ENCODE results near the gene PRDX4. TPM values are rescaled to one million over a fixed set of nuclear protein-coding genes. Genes with fewer than 3 reads are reported as not detected.

PRDX4 gene
- total and polyA plus RNA-seq, 10 of the 15 experiments (the other 5 are each of a cell fraction or from before 2014, with no cell fraction given): 11.1 to 121 (median 59.1) TPM

DNA sequence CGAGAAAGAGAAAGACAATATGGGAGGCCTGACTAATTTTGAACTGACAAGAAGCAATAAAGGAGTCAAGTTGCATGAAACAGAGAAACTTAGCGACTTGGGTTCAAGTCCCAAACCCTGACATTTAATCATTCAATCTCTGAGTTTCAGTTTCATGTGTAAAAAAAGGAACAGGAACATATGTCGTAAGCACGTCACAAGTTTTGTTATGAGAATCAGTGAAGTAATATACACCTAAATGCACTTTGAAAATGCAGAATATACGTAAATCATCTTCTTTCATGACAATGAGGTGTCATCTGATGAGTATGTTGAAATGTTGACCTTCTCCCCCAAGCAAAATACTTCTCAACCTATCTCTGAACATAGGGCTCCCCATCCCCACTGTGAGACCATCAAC lies 65.4 kb downstream of the PRDX4 start (continued):
- no peak for TF ChIP-seq WRNIP1 (IDR thresholded peaks at IDR 0.05; ENCODE audit: borderline replicate concordance, low read depth, low read length)
- TF ChIP-seq SREBF2 (IDR thresholded peaks at IDR 0.05; ENCODE audit: low read length): no peak
- no peak for TF ChIP-seq FOS (IDR thresholded peaks at IDR 0.05; ENCODE audit: borderline replicate concordance, extremely low read depth, insufficient read length)
- TF ChIP-seq SP1 (IDR thresholded peaks at IDR 0.05; ENCODE audit: low read depth, low read length): no peak
- TF ChIP-seq JUNB (IDR thresholded peaks at IDR 0.05): peak; percentile 91
- peak; percentile 49; the same call in 1 of the 2 replicates for TF ChIP-seq GABPA (IDR thresholded peaks at IDR 0.05; ENCODE audit: low read depth)
- TF ChIP-seq CBX5 (IDR thresholded peaks at IDR 0.05; ENCODE audit: low read depth): no peak
- no peak for TF ChIP-seq RBBP5 (conservative IDR thresholded peaks at IDR 0.05)
- TF ChIP-seq IKZF2 (IDR thresholded peaks at IDR 0.05): peak in 1 of 2 experiments; percentile 36; a peak in 2 of 4 replicates
- peak; percentile 56; the same call in 1 of the 2 replicates for TF ChIP-seq MTA3 (IDR thresholded peaks at IDR 0.05; ENCODE audit: borderline replicate concordance, low read length)
- 0 out of 2 replicates have a peak, but pooled peaks have one; percentile 19 for TF ChIP-seq RAD51 (IDR thresholded peaks at IDR 0.05)
- peak; percentile 62; the same call in 1 of the 2 replicates for TF ChIP-seq TBL1XR1 (IDR thresholded peaks at IDR 0.05; ENCODE audit: low read depth, low read length)
- TF ChIP-seq DPF2 (IDR thresholded peaks at IDR 0.05): peak; percentile 48; the same call in 1 of the 2 replicates
- TF ChIP-seq, protein P1, sequence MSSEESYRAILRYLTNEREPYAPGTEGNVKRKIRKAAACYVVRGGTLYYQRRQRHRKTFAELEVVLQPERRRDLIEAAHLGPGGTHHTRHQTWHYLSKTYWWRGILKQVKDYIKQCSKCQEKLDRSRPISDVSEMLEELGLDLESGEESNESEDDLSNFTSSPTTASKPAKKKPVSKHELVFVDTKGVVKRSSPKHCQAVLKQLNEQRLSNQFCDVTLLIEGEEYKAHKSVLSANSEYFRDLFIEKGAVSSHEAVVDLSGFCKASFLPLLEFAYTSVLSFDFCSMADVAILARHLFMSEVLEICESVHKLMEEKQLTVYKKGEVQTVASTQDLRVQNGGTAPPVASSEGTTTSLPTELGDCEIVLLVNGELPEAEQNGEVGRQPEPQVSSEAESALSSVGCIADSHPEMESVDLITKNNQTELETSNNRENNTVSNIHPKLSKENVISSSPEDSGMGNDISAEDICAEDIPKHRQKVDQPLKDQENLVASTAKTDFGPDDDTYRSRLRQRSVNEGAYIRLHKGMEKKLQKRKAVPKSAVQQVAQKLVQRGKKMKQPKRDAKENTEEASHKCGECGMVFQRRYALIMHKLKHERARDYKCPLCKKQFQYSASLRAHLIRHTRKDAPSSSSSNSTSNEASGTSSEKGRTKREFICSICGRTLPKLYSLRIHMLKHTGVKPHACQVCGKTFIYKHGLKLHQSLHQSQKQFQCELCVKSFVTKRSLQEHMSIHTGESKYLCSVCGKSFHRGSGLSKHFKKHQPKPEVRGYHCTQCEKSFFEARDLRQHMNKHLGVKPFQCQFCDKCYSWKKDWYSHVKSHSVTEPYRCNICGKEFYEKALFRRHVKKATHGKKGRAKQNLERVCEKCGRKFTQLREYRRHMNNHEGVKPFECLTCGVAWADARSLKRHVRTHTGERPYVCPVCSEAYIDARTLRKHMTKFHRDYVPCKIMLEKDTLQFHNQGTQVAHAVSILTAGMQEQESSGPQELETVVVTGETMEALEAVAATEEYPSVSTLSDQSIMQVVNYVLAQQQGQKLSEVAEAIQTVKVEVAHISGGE (CRISPR knock-in tag; IDR thresholded peaks at IDR 0.05): no peak
- no peak for TF ChIP-seq GATAD2B (conservative IDR thresholded peaks at IDR 0.05; ENCODE audit: low read depth)
- TF ChIP-seq, protein P2, sequence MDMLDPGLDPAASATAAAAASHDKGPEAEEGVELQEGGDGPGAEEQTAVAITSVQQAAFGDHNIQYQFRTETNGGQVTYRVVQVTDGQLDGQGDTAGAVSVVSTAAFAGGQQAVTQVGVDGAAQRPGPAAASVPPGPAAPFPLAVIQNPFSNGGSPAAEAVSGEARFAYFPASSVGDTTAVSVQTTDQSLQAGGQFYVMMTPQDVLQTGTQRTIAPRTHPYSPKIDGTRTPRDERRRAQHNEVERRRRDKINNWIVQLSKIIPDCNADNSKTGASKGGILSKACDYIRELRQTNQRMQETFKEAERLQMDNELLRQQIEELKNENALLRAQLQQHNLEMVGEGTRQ (IDR thresholded peaks at IDR 0.05; ENCODE audit: borderline replicate concordance, low read depth, low read length): no peak
- peak in 1 of 2 experiments; percentile 77; a peak in 2 of 4 replicates for TF ChIP-seq ETV6 (conservative IDR thresholded peaks at IDR 0.05 in 1 of 2, IDR thresholded peaks at IDR 0.05 in 1 of 2; ENCODE audit: borderline replicate concordance in 1 of 2, low read depth in 1 of 2)
- TF ChIP-seq POLR2A (IDR thresholded peaks at IDR 0.05; ENCODE audit: low read depth, low read length): no peak
- TF ChIP-seq FOXK2 (IDR thresholded peaks at IDR 0.05): no peak
- TF ChIP-seq CBFB (IDR thresholded peaks at IDR 0.05; ENCODE audit: low read depth): no peak
- TF ChIP-seq SIX5 (IDR thresholded peaks at IDR 0.05; ENCODE audit: low read depth, low read length, severe bottlenecking): no peak
- TF ChIP-seq EZH2 (IDR thresholded peaks at IDR 0.05; ENCODE audit: borderline replicate concordance, control insufficient read depth, low read depth, low read length): no peak
- TF ChIP-seq, protein P3, sequence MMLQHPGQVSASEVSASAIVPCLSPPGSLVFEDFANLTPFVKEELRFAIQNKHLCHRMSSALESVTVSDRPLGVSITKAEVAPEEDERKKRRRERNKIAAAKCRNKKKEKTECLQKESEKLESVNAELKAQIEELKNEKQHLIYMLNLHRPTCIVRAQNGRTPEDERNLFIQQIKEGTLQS (IDR thresholded peaks at IDR 0.05; ENCODE audit: borderline replicate concordance, extremely low read depth, low read depth, low read length): no peak
- TF ChIP-seq BCL11A (IDR thresholded peaks at IDR 0.05; ENCODE audit: low read depth, low read length): peak; percentile 75
- TF ChIP-seq, protein P4, sequence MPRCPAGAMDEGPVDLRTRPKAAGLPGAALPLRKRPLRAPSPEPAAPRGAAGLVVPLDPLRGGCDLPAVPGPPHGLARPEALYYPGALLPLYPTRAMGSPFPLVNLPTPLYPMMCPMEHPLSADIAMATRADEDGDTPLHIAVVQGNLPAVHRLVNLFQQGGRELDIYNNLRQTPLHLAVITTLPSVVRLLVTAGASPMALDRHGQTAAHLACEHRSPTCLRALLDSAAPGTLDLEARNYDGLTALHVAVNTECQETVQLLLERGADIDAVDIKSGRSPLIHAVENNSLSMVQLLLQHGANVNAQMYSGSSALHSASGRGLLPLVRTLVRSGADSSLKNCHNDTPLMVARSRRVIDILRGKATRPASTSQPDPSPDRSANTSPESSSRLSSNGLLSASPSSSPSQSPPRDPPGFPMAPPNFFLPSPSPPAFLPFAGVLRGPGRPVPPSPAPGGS (IDR thresholded peaks at IDR 0.05; ENCODE audit: borderline replicate concordance, insufficient read depth, low read depth, low read length, poor library complexity, severe bottlenecking): no peak
- TF ChIP-seq NR2F1 (conservative IDR thresholded peaks at IDR 0.05): peak; percentile 59

All from GM12878 (cell line).